Measurements from ENCODE around the gene WFDC1. TPM values are rescaled to one million over a fixed set of nuclear protein-coding genes. Genes with fewer than 3 reads are reported as not detected.

Gene WFDC1
- total RNA-seq, 2 donors from 2014 or later = 0.59 to 3.3 TPM

- H3K4me3 ChIP-seq = no peak overlapping the region
- H3K27me3 ChIP-seq = no peaks in the 10 kb centered on the region
- H3K27ac ChIP-seq = peak overlapping the region; percentile 14 to 46
- TF ChIP-seq CTCF (IDR thresholded peaks at IDR 0.05) = no peak
- peak; percentile 80 for DNase-seq (ENCODE audit: low spot score)
- no peaks in the 10 kb centered on the region for H3K9me3 ChIP-seq
- peaks cover 0 to 39% of the 10 kb centered on the region in 2 donors for H3K4me1 ChIP-seq
- H3K36me3 ChIP-seq = no peaks in the 10 kb centered on the region
Observed at GRCh38 chr16:84284154-84284722, 10.4 kb upstream of the WFDC1 start.

- no peaks in the 10 kb centered on the region for H3K27me3 ChIP-seq
- peak; percentile 59 for DNase-seq (ENCODE audit: low spot score)
- no peaks in the 10 kb centered on the region for H3K36me3 ChIP-seq
- peak overlapping the region; percentile 46 to 55 for H3K27ac ChIP-seq
- H3K4me1 ChIP-seq = peaks cover 0 to 39% of the 10 kb centered on the region in 2 donors
- no peak overlapping the region for H3K4me3 ChIP-seq
- TF ChIP-seq CTCF (IDR thresholded peaks at IDR 0.05) = no peak
- no peaks in the 10 kb centered on the region for H3K9me3 ChIP-seq
Observed at GRCh38 chr16:84286578-84287240, 8.0 kb upstream of the WFDC1 start.

GRCh38 chr16:84288902-84289301, 5.8 kb upstream of the WFDC1 start:
- peaks cover 0 to 35% of the 10 kb centered on the region in 2 donors for H3K4me1 ChIP-seq
- no peaks in the 10 kb centered on the region for H3K36me3 ChIP-seq
- H3K27me3 ChIP-seq = no peaks in the 10 kb centered on the region
- DNase-seq (ENCODE audit: low spot score) = no peak
- TF ChIP-seq CTCF (IDR thresholded peaks at IDR 0.05) = no peak
- no peaks in the 10 kb centered on the region for H3K9me3 ChIP-seq
- no peak overlapping the region for H3K4me3 ChIP-seq
- H3K27ac ChIP-seq = no peak overlapping the region

- no peak for TF ChIP-seq CTCF (IDR thresholded peaks at IDR 0.05)
- H3K27ac ChIP-seq = no peak overlapping the region
- H3K27me3 ChIP-seq = no peaks in the 10 kb centered on the region
Observed at GRCh38 chr16:84291226-84291625, 3.5 kb upstream of the WFDC1 start.

GRCh38 chr16:84292011-84292410, 2.7 kb upstream of the WFDC1 start:
- Histone ChIP-seq H3K27ac (no peak overlapping the region), H3K27me3 (no peaks in the 10 kb centered on the region), H3K4me3 (no peak overlapping the region), H3K4me1 (peaks cover 0 to 22% of the 10 kb centered on the region in 2 donors), H3K36me3 (no peaks in the 10 kb centered on the region), H3K9me3 (no peaks in the 10 kb centered on the region)
- DNase-seq (ENCODE audit: low spot score) = no peak
- TF ChIP-seq CTCF (IDR thresholded peaks at IDR 0.05) = no peak

More at GRCh38 chr16:84291226-84291625, 3.5 kb upstream of the WFDC1 start:
- Histone ChIP-seq H3K4me1 (peaks cover 0 to 30% of the 10 kb centered on the region in 2 donors), H3K4me3 (no peak overlapping the region), H3K9me3 (no peaks in the 10 kb centered on the region), H3K36me3 (no peaks in the 10 kb centered on the region)
- DNase-seq (ENCODE audit: low spot score) = no peak
